Caco-2 (cell line): Measurements from ENCODE around the gene SPATA32. TPM values are rescaled to one million over a fixed set of nuclear protein-coding genes. Genes with fewer than 3 reads are reported as not detected.

Experiments
- BruUV-seq: library from RNA; stranded (reverse); fragments of 400-500 nt; replicated peaks from 2 replicates; lab custom pipeline; 2021; lab: Mats Ljungman, UMichigan
- CTCF ChIA-PET: fragments of 300-600 bp; sonication (Branson Sonifier 250); formaldehyde crosslinking; loops from one replicate; lab custom pipeline; 2022; ENCODE audit warnings: antibody characterized with exemption; lab: Charles Lee
- POLR2A ChIA-PET: fragments of 300-600 bp; sonication (Branson Sonifier 250); formaldehyde crosslinking; loops from one replicate; lab custom pipeline; 2022; ENCODE audit warnings: antibody characterized with exemption; lab: Charles Lee
- DNase-seq, 2 experiments: peaks; one replicate each; pipeline versions ENCODE4 v3.0.0 to v3.0.0-alpha.2; 2020 to 2022
- H3K27me3 ChIP-seq: replicated peaks from 2 replicates; pipeline ENCODE4 v1.6.0; 2011; ENCODE audit warnings: low read length; ENCODE audit not compliant: control insufficient read depth, insufficient read depth
- H3K36me3 ChIP-seq: 2 replicates; pipeline ENCODE4 v1.5.1; 2011; ENCODE audit warnings: low read length; ENCODE audit not compliant: control insufficient read depth, insufficient read depth
- H3K4me1 ChIP-seq: fragments of 250-450 bp; sonication (Bioruptor Pico); 2 replicates; pipeline ENCODE4 v1.5.1; 2020; ENCODE audit warnings: mild to moderate bottlenecking
- H3K4me3 ChIP-seq: 2 replicates; pipeline ENCODE4 v1.5.1; 2011; ENCODE audit warnings: low read depth, mild to moderate bottlenecking, control low read depth, low read length
- H3K9me3 ChIP-seq: fragments of 250-450 bp; sonication (Bioruptor Pico); 2 replicates; pipeline ENCODE4 v1.5.1; 2020; ENCODE audit warnings: mild to moderate bottlenecking, moderate library complexity
- H3K27ac Mint-ChIP-seq: one replicate; pipeline ENCODE4 v1.8.0; 2022; ENCODE audit warnings: mixed read lengths; ENCODE audit not compliant: unreplicated experiment
- H3K27me3 Mint-ChIP-seq: one replicate; pipeline ENCODE4 v1.8.0; 2022; ENCODE audit warnings: mixed read lengths; ENCODE audit not compliant: insufficient read depth, unreplicated experiment
- H3K36me3 Mint-ChIP-seq: one replicate; pipeline ENCODE4 v1.8.0; 2022; ENCODE audit warnings: mild to moderate bottlenecking, mixed read lengths; ENCODE audit not compliant: insufficient read depth, unreplicated experiment
- H3K4me1 Mint-ChIP-seq: one replicate; pipeline ENCODE4 v1.8.0; 2022; ENCODE audit warnings: low read depth, mixed read lengths; ENCODE audit not compliant: unreplicated experiment
- H3K4me3 Mint-ChIP-seq: one replicate; pipeline ENCODE4 v1.8.0; 2022; ENCODE audit warnings: mild to moderate bottlenecking, moderate library complexity, mixed read lengths; ENCODE audit not compliant: unreplicated experiment
- H3K9me3 Mint-ChIP-seq: one replicate; pipeline ENCODE4 v1.8.0; 2022; ENCODE audit warnings: mixed read lengths; ENCODE audit not compliant: unreplicated experiment
- CTCF ChIP-seq, 2 experiments: fragments of 200-600 bp in 1 of 2; IDR thresholded peaks; 1 replicate in 1 of 2; 2 replicates in 1 of 2; pipeline versions ENCODE4 v1.5.1 to v1.8.0; 2011 to 2022; ENCODE audit warnings: antibody characterized with exemption in 1 of 2, control low read depth in 1 of 2, inconsistent platforms in 1 of 2, low read depth in 1 of 2, low read length in 1 of 2, mild to moderate bottlenecking in 1 of 2, moderate library complexity in 1 of 2; ENCODE audit not compliant: insufficient read depth in 1 of 2, severe bottlenecking in 1 of 2, unreplicated experiment in 1 of 2
- intact Hi-C: fragments of 100-400 bp; cut with micrococcal nuclease; formaldehyde crosslinking; loops from one replicate; pipeline ENCODE4 v1.10.0; 2022; ENCODE audit not compliant: unreplicated experiment
- total RNA-seq: library from RNA; stranded (reverse); gene quantifications from 2 replicates; pipeline ENCODE4 v1.2.3, GENCODE V29; 2022

The SPATA32 gene
- total RNA-seq, 1 experiment from 2014 or later = not detected

GRCh38 chr17:45218895-45219661, 42.8 kb downstream of the SPATA32 start:
- no peaks in the 10 kb centered on the region for H3K4me1 Mint-ChIP-seq
- no peaks in the 10 kb centered on the region for H3K36me3 Mint-ChIP-seq
- Histone ChIP-seq H3K27me3 (peaks cover 1% of the 10 kb centered on the region; the same call in 1 of the 2 replicates), H3K4me1 (peaks cover 5% of the 10 kb centered on the region; the same call in 1 of the 2 replicates), H3K4me3 (no peak overlapping the region), H3K36me3 (no peaks in the 10 kb centered on the region), H3K9me3 (no peaks in the 10 kb centered on the region)
- DNase-seq = peak; percentile 86 to 92
- peaks cover 17% of the 10 kb centered on the region for H3K27me3 Mint-ChIP-seq
- H3K9me3 Mint-ChIP-seq = no peaks in the 10 kb centered on the region
- no peak overlapping the region for H3K4me3 Mint-ChIP-seq
- CTCF ChIA-PET = interaction anchor here (0.5 to 3.8 kb wide), 21 partner anchors 9 to 358 kb away, joined by 3 to 42 read pairs (median 5); partner anchors contain the start of gene ACBD4
- H3K27ac Mint-ChIP-seq = no peak overlapping the region
- POLR2A ChIA-PET = interaction anchor here (0.6 to 1.0 kb wide), 2 partner anchors 43 to 153 kb away, joined by 3 to 4 read pairs; no protein-coding TSS in a partner anchor
- peak; percentile 88 to 97 for TF ChIP-seq CTCF (IDR thresholded peaks at IDR 0.05; ENCODE audit: insufficient read depth in 1 of 2, low read depth in 1 of 2, low read length in 1 of 2, severe bottlenecking in 1 of 2, unreplicated experiment in 1 of 2)
- no TSS peak for BruUV-seq
- intact Hi-C loops = loop anchor here (1.0 kb wide), 2 partner anchors 16 to 166 kb away; no protein-coding TSS in a partner anchor

Other genes starting within 250 kb of the SPATA32 start
- gene DCAKD, start 210.5 kb downstream of the SPATA32 start, total RNA-seq = 12.0 and 15.1 TPM in 2 replicates
- 173 and 179 TPM in 2 replicates for gene NMT1, start 200.8 kb downstream of the SPATA32 start, total RNA-seq
- 74.3 and 88.5 TPM in 2 replicates for gene PLCD3, start 129.6 kb downstream of the SPATA32 start, total RNA-seq
- gene ACBD4, start 126.4 kb downstream of the SPATA32 start, total RNA-seq = 21.2 and 21.6 TPM in 2 replicates
- 71.0 and 78.0 TPM in 2 replicates for gene HEXIM1, start 113.6 kb downstream of the SPATA32 start, total RNA-seq
- gene HEXIM2, start 100.2 kb downstream of the SPATA32 start, total RNA-seq = 12.7 and 13.6 TPM in 2 replicates
- 2.8 and 3.0 TPM in 2 replicates for gene FMNL1, start 40.2 kb downstream of the SPATA32 start, total RNA-seq
- gene MAP3K14, start 54.9 kb upstream of the SPATA32 start, total RNA-seq = 10.0 and 11.7 TPM in 2 replicates
- gene ARHGAP27, start 170.8 kb upstream of the SPATA32 start, total RNA-seq = 35.9 and 40.2 TPM in 2 replicates
- 30.4 and 36.8 TPM in 2 replicates for gene PLEKHM1, start 228.6 kb upstream of the SPATA32 start, total RNA-seq